Measurements from ENCODE around the gene PLXNA4. TPM values are rescaled to one million over a fixed set of nuclear protein-coding genes. Genes with fewer than 3 reads are reported as not detected.

PLXNA4 gene
- total RNA-seq, 1 experiment from 2014 or later = 1.0 TPM

DNA sequence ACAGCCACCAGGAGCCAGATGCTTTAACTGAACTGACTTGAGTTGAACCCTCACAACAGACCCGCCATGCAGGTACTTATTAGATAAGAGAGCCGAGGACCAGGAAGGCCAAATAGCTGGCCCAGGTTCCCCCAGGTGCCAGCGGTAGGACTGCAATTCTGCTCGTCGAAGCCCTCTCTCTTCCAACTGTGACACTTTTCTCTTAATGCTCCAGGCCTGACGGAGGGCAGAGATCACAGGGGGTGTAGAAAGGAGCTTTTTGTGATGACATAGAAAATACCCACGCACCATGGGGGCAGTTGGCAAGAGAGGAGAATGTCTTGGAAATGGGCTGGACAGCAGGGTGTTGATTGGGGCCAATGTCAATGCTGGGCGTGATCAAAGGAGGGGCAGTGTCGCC lies 208.5 kb downstream of the PLXNA4 start:
- no peaks in the 10 kb centered on the region for H3K36me3 ChIP-seq (ENCODE audit: low read depth)
- no peaks in the 10 kb centered on the region for H3F3A ChIP-seq (ENCODE audit: insufficient read depth, low read depth)
- no peaks in the 10 kb centered on the region for H3K79me2 ChIP-seq (ENCODE audit: low read depth)
- no TSS peak for BruUV-seq (replicated peaks)
- H3K27ac ChIP-seq = no peak overlapping the region
- intact Hi-C loops (cut with micrococcal nuclease; ENCODE audit: unreplicated experiment) = no loop called here
- ChIA-PET CTCF (no interaction called here), POLR2A (ENCODE audit: unreplicated experiment) (no interaction called here)
- H3K27me3 ChIP-seq (ENCODE audit: insufficient read depth, low read depth) = peaks cover 78% of the 10 kb centered on the region
- no peaks in the 10 kb centered on the region for H3K9me3 ChIP-seq (ENCODE audit: insufficient read depth, low read depth)
- H2AFZ ChIP-seq = no peak overlapping the region
- H3K4me3 ChIP-seq = no peak overlapping the region
- no peaks in the 10 kb centered on the region for H4K20me1 ChIP-seq (ENCODE audit: insufficient read depth)
- no peak overlapping the region for H3K4me2 ChIP-seq
- TF ChIP-seq, protein P1, sequence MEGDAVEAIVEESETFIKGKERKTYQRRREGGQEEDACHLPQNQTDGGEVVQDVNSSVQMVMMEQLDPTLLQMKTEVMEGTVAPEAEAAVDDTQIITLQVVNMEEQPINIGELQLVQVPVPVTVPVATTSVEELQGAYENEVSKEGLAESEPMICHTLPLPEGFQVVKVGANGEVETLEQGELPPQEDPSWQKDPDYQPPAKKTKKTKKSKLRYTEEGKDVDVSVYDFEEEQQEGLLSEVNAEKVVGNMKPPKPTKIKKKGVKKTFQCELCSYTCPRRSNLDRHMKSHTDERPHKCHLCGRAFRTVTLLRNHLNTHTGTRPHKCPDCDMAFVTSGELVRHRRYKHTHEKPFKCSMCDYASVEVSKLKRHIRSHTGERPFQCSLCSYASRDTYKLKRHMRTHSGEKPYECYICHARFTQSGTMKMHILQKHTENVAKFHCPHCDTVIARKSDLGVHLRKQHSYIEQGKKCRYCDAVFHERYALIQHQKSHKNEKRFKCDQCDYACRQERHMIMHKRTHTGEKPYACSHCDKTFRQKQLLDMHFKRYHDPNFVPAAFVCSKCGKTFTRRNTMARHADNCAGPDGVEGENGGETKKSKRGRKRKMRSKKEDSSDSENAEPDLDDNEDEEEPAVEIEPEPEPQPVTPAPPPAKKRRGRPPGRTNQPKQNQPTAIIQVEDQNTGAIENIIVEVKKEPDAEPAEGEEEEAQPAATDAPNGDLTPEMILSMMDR (conservative IDR thresholded peaks at IDR 0.05) = no peak
- TF ChIP-seq EZH2 (IDR thresholded peaks at IDR 0.05; ENCODE audit: low read depth) = no peak
- H3K9me2 ChIP-seq (ENCODE audit: insufficient read depth) = no peaks in the 10 kb centered on the region
- no peak for DNase-seq
- no peaks in the 10 kb centered on the region for H3K4me1 ChIP-seq (replicated peaks; ENCODE audit: insufficient read depth)

- Histone ChIP-seq H3K4me1 (replicated peaks; ENCODE audit: insufficient read depth) (no peaks in the 10 kb centered on the region), H3F3A (ENCODE audit: insufficient read depth, low read depth) (no peaks in the 10 kb centered on the region), H3K9me3 (ENCODE audit: insufficient read depth, low read depth) (no peaks in the 10 kb centered on the region), H4K20me1 (ENCODE audit: insufficient read depth) (no peaks in the 10 kb centered on the region), H3K4me2 (no peak overlapping the region), H3K9me2 (ENCODE audit: insufficient read depth) (no peaks in the 10 kb centered on the region), H3K36me3 (ENCODE audit: low read depth) (no peaks in the 10 kb centered on the region), H2AFZ (no peak overlapping the region), H3K27ac (no peak overlapping the region), H3K4me3 (no peak overlapping the region), H3K27me3 (ENCODE audit: insufficient read depth, low read depth) (peaks cover 76% of the 10 kb centered on the region), H3K79me2 (ENCODE audit: low read depth) (no peaks in the 10 kb centered on the region)
- intact Hi-C loops (cut with micrococcal nuclease; ENCODE audit: unreplicated experiment) = no loop called here
- no peak for DNase-seq
- BruUV-seq (replicated peaks) = no TSS peak
- no peak for TF ChIP-seq EZH2 (IDR thresholded peaks at IDR 0.05; ENCODE audit: low read depth)
- TF ChIP-seq, protein P1 (conservative IDR thresholded peaks at IDR 0.05) = no peak
- ChIA-PET POLR2A (ENCODE audit: unreplicated experiment) (no interaction called here), CTCF (no interaction called here)
Measured at GRCh38 chr7:132367004-132367403, 209.3 kb downstream of the PLXNA4 start.

DNA sequence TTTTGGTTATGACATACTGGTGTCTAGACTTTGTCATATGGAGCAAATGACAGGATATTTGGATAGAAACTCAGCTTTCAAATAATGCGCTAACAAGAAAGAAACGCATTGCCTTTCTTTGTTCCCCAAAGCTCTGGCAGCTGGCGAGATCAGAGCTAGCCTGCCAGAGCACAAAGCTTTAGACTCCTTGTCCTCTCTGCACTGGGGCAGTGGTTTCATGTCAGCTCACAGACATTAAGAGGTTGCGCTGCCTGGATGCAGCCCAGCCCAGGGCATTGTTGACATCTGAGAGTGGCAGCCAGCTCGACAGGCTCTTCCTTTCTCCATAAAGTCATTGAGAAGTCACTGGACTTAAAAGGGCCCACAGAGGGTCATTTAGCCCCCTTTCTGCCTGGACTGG lies 212.0 kb downstream of the PLXNA4 start:
- TF ChIP-seq, protein P1 (conservative IDR thresholded peaks at IDR 0.05) = no peak
- no peak for TF ChIP-seq EZH2 (IDR thresholded peaks at IDR 0.05; ENCODE audit: low read depth)
- H3K27ac ChIP-seq = no peak overlapping the region
- H3K4me3 ChIP-seq = no peak overlapping the region
- BruUV-seq (replicated peaks) = no TSS peak
- no peaks in the 10 kb centered on the region for H3K36me3 ChIP-seq (ENCODE audit: low read depth)
- no peak overlapping the region for H3K4me2 ChIP-seq
- DNase-seq = no peak
- CTCF ChIA-PET = no interaction called here
- no peaks in the 10 kb centered on the region for H3K4me1 ChIP-seq (replicated peaks; ENCODE audit: insufficient read depth)
- POLR2A ChIA-PET (ENCODE audit: unreplicated experiment) = no interaction called here
- no peak overlapping the region for H2AFZ ChIP-seq
- no peaks in the 10 kb centered on the region for H3K79me2 ChIP-seq (ENCODE audit: low read depth)
- no peaks in the 10 kb centered on the region for H3F3A ChIP-seq (ENCODE audit: insufficient read depth, low read depth)
- peaks cover 63% of the 10 kb centered on the region for H3K27me3 ChIP-seq (ENCODE audit: insufficient read depth, low read depth)
- intact Hi-C loops (cut with micrococcal nuclease; ENCODE audit: unreplicated experiment) = no loop called here
- no peaks in the 10 kb centered on the region for H4K20me1 ChIP-seq (ENCODE audit: insufficient read depth)
- no peaks in the 10 kb centered on the region for H3K9me3 ChIP-seq (ENCODE audit: insufficient read depth, low read depth)
- H3K9me2 ChIP-seq (ENCODE audit: insufficient read depth) = no peaks in the 10 kb centered on the region

All from PC-9 (cell line).